ENCODE measurements around the gene MTCL1.
"Not testable (repeated sequence)": the region's sequence is repeated elsewhere in the genome, so short reads cannot be mapped to it uniquely, and the experiment has no call there.

MTCL1 gene

GRCh38 chr18:8745355-8746014 is 40.1 kb downstream of the MTCL1 start:
- no peak for DNase-seq

DNA sequence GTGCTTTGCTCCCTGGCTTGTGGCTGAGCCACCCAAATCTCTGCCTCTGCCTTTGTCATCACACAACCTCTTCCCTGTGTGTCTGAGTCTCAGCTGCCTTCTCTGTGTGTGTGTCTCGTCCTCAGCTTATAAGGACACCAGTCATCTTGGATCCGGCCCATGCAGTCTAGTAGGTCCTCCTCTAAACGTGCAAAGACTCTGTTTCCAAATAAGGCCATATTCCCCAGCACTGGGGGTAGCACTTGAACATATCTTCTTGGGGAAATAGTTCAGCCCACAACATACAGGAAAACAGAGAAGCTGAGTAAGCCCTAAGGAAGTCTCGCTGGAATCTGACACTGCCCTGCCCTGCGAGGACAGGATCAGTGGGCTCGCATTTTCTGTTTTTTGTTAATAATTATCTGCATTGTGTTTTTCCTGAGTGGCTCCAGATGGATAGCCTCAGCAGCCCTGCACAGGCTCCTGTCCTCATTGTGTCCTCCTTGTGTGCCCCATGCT is 42.1 kb downstream of the MTCL1 start:
- no peak for DNase-seq

GRCh38 chr18:8749492-8749891 is 44.1 kb downstream of the MTCL1 start:
- DNase-seq, result no peak

GRCh38 chr18:8750954-8751415 is 45.6 kb downstream of the MTCL1 start:
- no peak for DNase-seq

DNA sequence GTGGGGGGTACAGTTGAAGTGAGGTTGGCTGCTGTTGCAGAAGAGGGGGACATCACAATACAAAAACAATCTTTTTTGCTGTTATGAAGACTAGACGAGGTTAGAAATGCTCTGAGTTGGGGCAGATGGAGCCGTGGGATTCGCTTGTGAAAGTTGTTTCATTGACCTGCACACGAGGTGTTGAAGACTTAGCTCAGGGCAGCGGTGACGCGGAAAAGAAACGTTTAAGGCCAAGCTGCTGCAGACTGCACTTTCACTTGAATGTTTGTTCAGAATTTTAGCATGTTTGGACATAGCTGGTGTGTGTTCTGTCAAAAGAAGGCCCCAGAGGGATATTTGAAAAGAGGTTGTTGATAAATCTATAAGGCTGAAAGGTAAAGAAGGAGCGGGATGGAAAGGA is 46.3 kb downstream of the MTCL1 start:
- DNase-seq, result no peak

DNA sequence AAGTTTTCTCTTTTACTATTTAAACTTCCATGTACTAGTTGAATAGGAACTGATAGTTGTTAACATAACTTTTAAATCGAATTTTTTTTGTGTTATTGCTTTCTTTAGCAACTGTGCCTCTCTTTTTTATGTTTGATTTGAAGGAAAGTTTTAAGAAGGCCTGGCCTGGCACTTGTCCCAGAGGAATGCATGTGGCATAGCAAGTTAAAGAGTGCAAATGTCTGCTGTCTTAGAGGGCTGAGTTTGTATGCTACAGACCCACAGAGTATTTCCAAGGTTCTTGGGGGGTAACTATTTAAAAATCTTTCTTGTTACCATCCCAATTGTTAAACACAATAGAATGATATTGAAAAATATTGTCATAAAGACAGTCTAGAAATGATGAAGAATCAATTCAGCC is 47.0 kb downstream of the MTCL1 start:
- no peak for DNase-seq

DNA sequence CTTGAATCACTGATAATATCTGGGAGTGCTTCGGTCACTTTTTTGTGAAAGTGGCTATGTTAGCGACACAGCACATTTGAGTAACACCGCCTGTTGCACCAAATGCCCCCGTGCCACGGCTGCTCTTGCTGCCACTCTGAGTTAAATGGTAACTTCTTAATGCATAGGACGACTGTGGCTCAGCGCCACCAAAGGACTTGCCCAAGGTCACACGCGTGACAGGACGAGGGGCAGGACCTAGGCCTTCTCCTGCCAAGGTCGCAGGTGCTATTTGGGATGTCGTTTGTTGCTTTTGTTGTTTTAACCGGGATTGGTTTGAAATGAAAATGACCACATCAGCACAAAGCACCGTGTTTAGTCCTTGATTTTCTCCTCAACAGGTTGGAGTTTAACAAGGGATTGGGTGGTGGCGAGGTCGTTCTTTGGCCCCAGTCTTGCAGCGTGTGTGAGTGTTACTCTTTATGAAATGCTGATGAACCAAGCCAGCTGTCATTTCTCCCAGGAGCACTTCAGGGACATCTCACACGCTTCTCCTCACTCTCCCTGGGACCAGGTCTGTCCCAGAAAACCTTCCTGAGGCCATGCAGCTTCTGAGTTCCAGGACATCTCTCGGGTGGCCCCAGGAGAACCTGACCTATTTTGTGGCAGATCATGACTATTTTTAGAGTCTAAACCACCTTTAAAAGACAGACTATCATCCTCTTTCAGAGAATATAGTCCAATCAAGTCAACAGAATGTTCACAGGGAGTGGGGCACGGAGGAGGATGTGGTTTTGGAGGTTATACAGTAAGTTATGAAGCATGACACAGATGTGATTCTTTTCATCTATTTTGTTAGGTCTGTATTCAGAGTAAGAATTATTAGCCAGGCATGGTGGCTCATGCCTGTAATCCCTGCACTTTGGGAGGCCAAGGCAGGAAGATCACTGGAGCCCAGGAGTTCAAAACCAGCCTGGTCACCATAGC is 49.9 kb downstream of the MTCL1 start:
- DNase-seq, result peak; percentile 61

- DNase-seq, result no peak
Measured at GRCh38 chr18:8756571-8756970, 51.2 kb downstream of the MTCL1 start.

DNA sequence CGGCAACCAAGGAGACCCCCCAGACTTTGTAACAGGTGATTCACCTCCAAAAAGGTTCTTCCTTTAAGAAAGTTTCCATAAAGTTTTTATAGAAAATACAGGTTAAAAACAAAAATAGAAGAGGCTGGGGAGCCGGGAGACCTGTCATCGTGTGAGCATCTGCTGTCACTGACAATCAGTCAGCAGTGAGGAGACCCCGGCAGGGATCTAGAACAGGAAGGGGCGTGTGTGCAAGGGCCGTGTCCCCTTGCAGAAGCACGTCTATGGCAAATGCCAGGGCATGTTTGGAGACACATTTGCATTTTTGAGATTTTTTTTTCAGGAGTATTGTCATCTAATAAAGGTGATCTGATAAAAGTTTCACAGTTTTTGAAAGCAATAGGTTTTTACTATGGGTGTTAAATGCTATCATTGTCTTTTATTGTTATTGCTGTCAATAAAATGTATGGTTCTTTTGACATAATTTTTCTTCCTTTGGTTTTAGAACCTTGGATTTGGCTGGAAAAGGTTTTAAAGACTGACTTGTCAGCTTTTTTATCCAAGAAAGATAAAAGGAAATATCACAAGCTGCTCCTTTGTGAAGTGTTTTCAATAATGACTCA is 52.1 kb downstream of the MTCL1 start:
- no peak for DNase-seq

DNA sequence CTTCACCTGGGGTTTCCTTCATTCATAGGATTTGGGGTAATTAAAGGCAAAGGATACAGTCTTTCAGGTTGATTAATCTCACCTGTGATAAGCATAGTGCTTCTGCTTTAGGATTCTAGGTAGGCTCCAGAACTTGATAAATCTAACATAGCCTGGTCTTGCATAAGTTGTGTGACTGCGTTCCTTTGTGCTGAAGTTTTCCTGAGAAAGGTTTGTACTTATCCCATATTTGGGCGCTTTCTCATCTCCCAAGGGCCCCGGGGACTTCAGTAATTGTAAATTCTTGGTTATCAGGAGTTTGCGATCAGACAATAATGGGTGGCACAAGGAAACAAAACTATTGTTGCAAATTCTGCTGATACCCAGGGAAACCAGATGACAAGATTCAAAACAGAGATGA is 53.1 kb downstream of the MTCL1 start:
- no peak for DNase-seq

GRCh38 chr18:8760984-8761383 is 55.6 kb downstream of the MTCL1 start:
- no peak for DNase-seq

- not testable (repeated sequence) for DNase-seq
Measured at GRCh38 chr18:8761535-8761934, 56.2 kb downstream of the MTCL1 start.

GRCh38 chr18:8762968-8763367 is 57.6 kb downstream of the MTCL1 start:
- DNase-seq, result no peak

DNA sequence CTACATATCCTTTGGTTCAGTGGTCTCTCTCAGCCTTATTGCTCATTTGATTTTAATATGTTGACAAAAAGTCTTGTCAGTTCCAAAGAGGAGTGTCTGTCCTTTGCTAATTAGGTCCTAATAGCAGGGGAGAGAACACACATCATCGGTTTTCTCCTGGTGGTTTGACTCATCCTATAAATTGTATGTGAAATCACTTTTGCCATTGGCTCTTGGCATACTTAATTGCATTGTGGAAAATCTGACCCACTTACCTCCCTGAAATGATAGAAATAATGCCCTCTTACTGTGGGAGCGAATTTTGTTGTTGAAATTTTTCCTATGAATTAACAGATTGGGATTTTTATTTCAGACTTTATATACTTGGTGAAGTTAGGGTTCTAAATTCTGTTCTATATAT is 58.3 kb downstream of the MTCL1 start:
- no peak for DNase-seq

GRCh38 chr18:8765783-8766463 is 60.6 kb downstream of the MTCL1 start:
- DNase-seq, result no peak

DNA sequence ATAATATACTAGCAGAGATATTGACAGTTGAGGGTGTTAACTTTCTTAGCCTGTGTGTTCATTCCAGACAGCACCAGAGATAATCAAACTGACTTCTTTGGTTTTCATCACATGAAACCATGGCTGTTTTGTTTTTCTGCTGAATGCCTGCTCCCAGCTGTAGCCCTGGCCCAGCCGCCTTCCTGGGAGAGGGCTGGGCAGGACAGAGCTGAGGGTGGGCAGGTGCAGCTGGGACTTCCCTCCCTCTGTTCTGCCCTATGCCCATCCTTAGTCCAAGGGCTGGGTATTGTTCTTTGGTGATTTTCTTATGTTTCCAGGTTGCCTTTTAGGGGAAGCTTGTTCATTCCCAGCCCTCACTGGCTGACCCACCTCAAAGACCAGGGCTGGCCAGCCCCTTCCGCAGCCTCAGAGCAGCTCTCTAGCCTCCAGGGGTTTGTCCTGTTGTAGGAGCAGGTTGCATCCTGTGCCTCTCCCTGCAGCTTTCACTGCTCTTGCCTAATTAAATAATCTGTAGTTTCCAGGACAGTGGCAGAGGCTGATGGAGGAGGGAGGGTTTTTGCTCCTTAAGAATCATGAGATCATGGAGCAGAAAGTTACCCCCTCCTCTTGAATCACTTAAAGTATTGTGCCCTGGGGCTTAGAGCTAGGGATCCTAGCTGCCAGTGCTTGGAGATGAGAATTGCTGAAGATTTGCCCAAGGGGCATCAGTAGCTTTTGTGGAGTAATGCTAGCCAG is 61.4 kb downstream of the MTCL1 start:
- no peak for DNase-seq

DNA sequence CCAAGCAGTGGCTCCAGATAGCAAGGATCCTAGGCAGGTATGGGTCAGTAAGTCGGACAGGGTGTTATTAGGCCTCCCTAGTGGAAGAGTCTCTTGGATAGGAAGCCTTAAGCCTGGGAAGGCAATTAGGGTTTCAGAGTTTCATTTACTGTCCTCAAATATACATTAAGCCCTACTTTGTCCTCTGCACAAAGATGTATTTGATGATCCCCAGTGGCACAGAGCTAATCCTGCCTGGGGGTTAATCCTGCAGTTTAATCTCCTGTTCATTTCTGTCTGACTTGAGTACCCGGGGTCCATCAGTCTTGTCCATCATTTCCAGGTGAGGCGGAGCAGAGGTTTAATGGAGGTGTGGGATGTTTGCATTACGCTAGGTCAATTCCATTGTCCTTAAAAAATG is 62.0 kb downstream of the MTCL1 start:
- no peak for DNase-seq

DNA sequence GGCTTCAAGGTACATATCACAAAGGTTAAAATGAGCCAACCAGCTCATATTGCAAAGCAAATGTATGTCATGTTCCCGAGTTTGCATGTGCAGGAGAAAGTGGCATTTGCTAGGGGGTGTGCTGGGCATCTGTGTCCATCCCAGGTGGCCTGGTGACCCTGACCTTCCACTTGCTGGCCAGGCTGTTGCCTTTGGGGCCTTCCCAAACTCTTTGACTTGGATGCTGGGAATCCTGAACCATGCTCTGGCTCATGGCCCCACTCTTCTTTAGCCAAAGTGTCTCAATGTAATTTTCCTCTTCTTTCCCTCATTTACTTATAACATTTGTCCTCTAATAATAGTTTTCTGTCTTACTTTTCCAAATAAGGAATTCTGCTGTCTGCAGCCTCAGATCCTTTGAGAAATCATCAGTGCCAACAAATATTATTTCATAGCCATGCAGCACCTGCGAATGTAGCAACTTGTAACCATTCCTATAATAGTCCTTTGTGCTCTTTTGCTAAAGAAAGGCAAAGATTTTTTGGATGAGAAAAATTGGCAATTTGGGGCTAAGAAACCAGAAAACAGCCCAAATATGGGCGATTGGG is 64.2 kb downstream of the MTCL1 start:
- DNase-seq, result no peak

- no peak for DNase-seq
Measured at GRCh38 chr18:8770657-8771056, 65.3 kb downstream of the MTCL1 start.

- DNase-seq, result no peak
Measured at GRCh38 chr18:8771930-8772329, 66.6 kb downstream of the MTCL1 start.

GRCh38 chr18:8773980-8774379 is 68.6 kb downstream of the MTCL1 start:
- no peak for DNase-seq

Measured in CD4-positive, alpha-beta T cell treated with Interleukin-6 for 4 hours (primary cell).